ENCODE results near the gene CORO2A. TPM values are rescaled to one million over a fixed set of nuclear protein-coding genes. Genes with fewer than 3 reads are reported as not detected.
"Not testable (repeated sequence)": the region's sequence is repeated elsewhere in the genome, so short reads cannot be mapped to it uniquely, and the experiment has no call there.

CORO2A gene
- total RNA-seq, 1 experiment from 2014 or later = 24.3 TPM

DNA sequence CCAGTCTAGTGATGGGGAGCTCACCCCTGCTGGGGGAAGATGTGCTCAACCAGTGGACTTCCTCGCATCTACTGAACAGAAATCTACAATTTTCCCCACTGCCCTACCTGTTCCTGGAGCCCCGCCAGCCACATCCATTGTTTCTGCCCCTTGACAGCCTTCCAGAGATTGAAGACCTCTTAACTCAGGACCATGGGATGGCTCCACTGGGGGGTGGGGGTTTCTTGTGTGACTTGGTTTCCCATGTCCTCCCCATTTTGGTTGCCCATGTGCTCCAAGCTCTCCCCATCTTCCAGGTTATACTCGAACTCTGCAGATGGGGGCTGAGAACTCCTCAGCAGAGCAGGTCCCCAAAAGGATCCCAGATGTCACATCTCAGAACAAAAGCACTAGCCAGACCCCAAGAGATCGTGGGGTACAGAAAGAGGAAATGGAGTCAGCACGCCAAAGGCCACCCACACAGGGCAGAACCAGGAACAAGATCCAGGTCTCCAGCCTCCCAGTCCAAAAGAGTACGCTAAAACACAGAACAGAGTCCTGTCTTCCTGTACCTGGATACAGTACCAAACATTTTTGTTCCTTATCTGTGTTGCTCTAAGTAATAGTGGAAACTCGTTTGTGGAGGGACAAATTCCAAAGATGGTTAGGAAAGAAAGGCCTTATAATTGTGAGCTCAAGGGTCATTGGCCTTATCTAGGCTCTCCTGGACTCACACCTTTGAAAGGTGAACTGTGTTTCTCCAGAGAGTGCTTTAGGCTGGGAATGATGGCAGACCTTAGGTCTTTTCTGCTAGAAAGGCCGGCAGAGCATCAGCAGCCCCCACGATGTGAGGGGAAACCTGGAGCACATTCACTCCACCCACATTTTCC, 15.8 kb downstream of the CORO2A start:
- CTCF ChIA-PET = no interaction called here
- no TSS peak for BruUV-seq (replicated peaks)
- H3K27me3 Mint-ChIP-seq (ENCODE audit: unreplicated experiment) = no peaks in the 10 kb centered on the region
- TF ChIP-seq, protein P1, sequence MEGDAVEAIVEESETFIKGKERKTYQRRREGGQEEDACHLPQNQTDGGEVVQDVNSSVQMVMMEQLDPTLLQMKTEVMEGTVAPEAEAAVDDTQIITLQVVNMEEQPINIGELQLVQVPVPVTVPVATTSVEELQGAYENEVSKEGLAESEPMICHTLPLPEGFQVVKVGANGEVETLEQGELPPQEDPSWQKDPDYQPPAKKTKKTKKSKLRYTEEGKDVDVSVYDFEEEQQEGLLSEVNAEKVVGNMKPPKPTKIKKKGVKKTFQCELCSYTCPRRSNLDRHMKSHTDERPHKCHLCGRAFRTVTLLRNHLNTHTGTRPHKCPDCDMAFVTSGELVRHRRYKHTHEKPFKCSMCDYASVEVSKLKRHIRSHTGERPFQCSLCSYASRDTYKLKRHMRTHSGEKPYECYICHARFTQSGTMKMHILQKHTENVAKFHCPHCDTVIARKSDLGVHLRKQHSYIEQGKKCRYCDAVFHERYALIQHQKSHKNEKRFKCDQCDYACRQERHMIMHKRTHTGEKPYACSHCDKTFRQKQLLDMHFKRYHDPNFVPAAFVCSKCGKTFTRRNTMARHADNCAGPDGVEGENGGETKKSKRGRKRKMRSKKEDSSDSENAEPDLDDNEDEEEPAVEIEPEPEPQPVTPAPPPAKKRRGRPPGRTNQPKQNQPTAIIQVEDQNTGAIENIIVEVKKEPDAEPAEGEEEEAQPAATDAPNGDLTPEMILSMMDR (IDR thresholded peaks at IDR 0.05; ENCODE audit: unreplicated experiment) = no peak
- H3K4me3 Mint-ChIP-seq (ENCODE audit: low read depth, unreplicated experiment) = no peak overlapping the region
- peaks cover 16% of the 10 kb centered on the region for H3K4me1 Mint-ChIP-seq (ENCODE audit: low read depth, unreplicated experiment)
- DNase-seq = no peak
- intact Hi-C loops (cut with micrococcal nuclease; ENCODE audit: unreplicated experiment) = no loop called here
- no peak overlapping the region for H3K27ac Mint-ChIP-seq (ENCODE audit: unreplicated experiment)
- H3K9me3 Mint-ChIP-seq (ENCODE audit: low read depth, unreplicated experiment) = no peaks in the 10 kb centered on the region
- peaks cover 6% of the 10 kb centered on the region for H3K36me3 Mint-ChIP-seq (ENCODE audit: insufficient read depth, unreplicated experiment)

DNA sequence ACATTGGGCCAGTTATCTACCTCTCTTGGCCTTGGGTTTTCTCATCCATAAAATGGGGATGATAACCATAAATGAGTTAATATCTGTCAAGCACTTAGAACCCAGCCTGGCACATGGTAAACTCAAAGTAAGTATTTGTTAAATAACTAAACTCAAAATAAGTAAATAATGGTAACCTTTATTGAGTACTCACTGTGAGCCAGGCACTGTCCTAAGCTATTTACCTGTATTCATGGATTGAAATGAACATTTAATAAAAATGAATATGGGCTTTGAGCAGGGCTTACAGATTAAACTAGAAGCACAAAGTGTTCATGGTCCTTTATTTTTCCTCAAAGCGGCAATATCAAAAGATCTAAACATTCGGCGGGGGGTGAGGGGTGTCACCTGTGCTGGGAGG, 16.7 kb downstream of the CORO2A start:
- H3K36me3 Mint-ChIP-seq (ENCODE audit: insufficient read depth, unreplicated experiment) = peaks cover 5% of the 10 kb centered on the region
- intact Hi-C loops (cut with micrococcal nuclease; ENCODE audit: unreplicated experiment) = no loop called here
- TF ChIP-seq, protein P1 (IDR thresholded peaks at IDR 0.05; ENCODE audit: unreplicated experiment) = no peak
- DNase-seq = no peak
- no TSS peak for BruUV-seq (replicated peaks)
- H3K27ac Mint-ChIP-seq (ENCODE audit: unreplicated experiment) = no peak overlapping the region
- peaks cover 22% of the 10 kb centered on the region for H3K4me1 Mint-ChIP-seq (ENCODE audit: low read depth, unreplicated experiment)
- CTCF ChIA-PET = no interaction called here
- no peaks in the 10 kb centered on the region for H3K9me3 Mint-ChIP-seq (ENCODE audit: low read depth, unreplicated experiment)
- no peak overlapping the region for H3K4me3 Mint-ChIP-seq (ENCODE audit: low read depth, unreplicated experiment)
- H3K27me3 Mint-ChIP-seq (ENCODE audit: unreplicated experiment) = no peaks in the 10 kb centered on the region

DNA sequence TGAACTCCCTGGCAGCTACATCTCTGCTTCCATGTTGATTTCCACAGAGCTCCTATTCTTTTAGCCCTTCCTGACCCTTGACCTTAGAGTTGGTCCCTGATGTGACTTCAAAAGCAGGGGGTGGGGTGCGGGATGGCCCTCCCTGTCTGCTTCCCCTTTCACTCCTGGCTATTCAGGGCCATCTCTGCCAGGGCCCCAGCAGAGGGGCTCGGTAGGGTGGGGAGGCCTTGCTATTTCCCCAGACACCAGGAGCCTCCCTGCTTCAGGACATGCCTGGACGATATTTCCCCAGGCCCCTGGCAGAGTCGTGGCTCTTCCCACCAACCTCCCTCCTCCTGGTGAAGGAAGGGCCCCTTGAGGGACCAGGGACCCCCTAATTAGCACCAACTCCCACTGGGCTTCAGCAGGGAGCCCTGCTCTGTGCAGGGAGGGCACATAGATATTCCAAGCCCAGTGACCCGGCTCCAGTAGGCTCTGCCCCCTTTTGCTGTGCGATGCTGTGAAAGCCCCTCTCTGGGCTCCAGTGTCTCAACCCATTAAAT, 17.3 kb downstream of the CORO2A start:
- H3K27ac Mint-ChIP-seq (ENCODE audit: unreplicated experiment) = no peak overlapping the region
- H3K4me3 Mint-ChIP-seq (ENCODE audit: low read depth, unreplicated experiment) = no peak overlapping the region
- CTCF ChIA-PET = no interaction called here
- peaks cover 29% of the 10 kb centered on the region for H3K4me1 Mint-ChIP-seq (ENCODE audit: low read depth, unreplicated experiment)
- H3K27me3 Mint-ChIP-seq (ENCODE audit: unreplicated experiment) = no peaks in the 10 kb centered on the region
- intact Hi-C loops (cut with micrococcal nuclease; ENCODE audit: unreplicated experiment) = no loop called here
- H3K9me3 Mint-ChIP-seq (ENCODE audit: low read depth, unreplicated experiment) = no peaks in the 10 kb centered on the region
- TF ChIP-seq, protein P1 (IDR thresholded peaks at IDR 0.05; ENCODE audit: unreplicated experiment) = no peak
- H3K36me3 Mint-ChIP-seq (ENCODE audit: insufficient read depth, unreplicated experiment) = peaks cover 8% of the 10 kb centered on the region
- BruUV-seq (replicated peaks) = no TSS peak
- no peak for DNase-seq

DNA sequence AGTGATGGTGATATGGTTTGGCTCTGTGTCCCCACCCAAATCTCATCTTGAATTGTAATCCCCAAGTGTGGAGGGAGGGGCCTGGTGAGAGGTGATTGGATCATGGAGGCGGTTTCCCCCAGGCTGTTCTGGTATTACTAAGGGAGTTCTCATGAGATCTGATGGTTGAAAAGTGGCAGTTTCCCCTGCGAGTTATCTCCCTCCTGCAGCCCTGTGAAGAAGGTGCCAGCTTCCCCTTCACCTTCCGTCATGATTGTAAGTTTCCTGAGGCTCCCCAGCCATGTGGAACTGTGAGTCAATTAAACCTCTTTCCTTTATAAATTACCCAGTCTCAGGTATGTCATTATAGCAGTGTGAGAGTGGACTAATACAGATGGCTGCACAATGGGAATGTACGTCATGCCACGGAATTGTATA, 17.9 kb downstream of the CORO2A start:
- Mint-ChIP-seq H3K36me3 (ENCODE audit: insufficient read depth, unreplicated experiment) (peaks cover 10% of the 10 kb centered on the region), H3K4me1 (ENCODE audit: low read depth, unreplicated experiment) (peaks cover 34% of the 10 kb centered on the region)
- H3K9me3 Mint-ChIP-seq (ENCODE audit: low read depth, unreplicated experiment); DNase-seq; intact Hi-C loops (cut with micrococcal nuclease; ENCODE audit: unreplicated experiment); H3K4me3 Mint-ChIP-seq (ENCODE audit: low read depth, unreplicated experiment); BruUV-seq (replicated peaks); H3K27ac Mint-ChIP-seq (ENCODE audit: unreplicated experiment); CTCF ChIA-PET; H3K27me3 Mint-ChIP-seq (ENCODE audit: unreplicated experiment): not testable (repeated sequence)

DNA sequence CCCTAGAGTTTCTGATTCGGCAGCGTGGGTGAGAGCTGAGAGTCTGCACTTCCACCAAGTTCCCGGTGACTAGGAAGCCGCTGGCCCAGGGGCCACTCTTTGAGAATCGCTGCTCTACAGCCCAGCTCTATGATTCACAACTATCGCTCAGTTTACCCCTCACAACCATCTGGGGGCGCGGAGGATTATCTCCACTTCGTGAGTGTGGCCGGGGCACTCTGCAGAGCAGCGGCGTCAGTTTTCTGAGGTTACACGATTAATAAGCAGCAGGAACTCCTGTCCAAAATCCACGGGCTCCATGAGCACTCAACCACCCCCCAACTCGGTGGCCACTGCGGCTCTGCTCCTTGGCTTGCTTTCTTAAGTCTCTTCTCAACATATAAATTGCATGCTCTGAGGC, 19.3 kb downstream of the CORO2A start:
- H3K4me3 Mint-ChIP-seq (ENCODE audit: low read depth, unreplicated experiment) = no peak overlapping the region
- H3K27me3 Mint-ChIP-seq (ENCODE audit: unreplicated experiment) = no peaks in the 10 kb centered on the region
- peaks cover 41% of the 10 kb centered on the region for H3K4me1 Mint-ChIP-seq (ENCODE audit: low read depth, unreplicated experiment)

More for the DNA sequence above, 19.3 kb downstream of the CORO2A start:
- intact Hi-C loops (cut with micrococcal nuclease; ENCODE audit: unreplicated experiment) = no loop called here
- peaks cover 10% of the 10 kb centered on the region for H3K36me3 Mint-ChIP-seq (ENCODE audit: insufficient read depth, unreplicated experiment)
- H3K9me3 Mint-ChIP-seq (ENCODE audit: low read depth, unreplicated experiment) = no peaks in the 10 kb centered on the region
- DNase-seq = no peak
- TF ChIP-seq, protein P1 (IDR thresholded peaks at IDR 0.05; ENCODE audit: unreplicated experiment) = no peak
- no peak overlapping the region for H3K27ac Mint-ChIP-seq (ENCODE audit: unreplicated experiment)
- CTCF ChIA-PET = no interaction called here
- no TSS peak for BruUV-seq (replicated peaks)

All from Calu3 (cell line).